Measurements from ENCODE around the gene TGFB1.

Gene TGFB1

DNA sequence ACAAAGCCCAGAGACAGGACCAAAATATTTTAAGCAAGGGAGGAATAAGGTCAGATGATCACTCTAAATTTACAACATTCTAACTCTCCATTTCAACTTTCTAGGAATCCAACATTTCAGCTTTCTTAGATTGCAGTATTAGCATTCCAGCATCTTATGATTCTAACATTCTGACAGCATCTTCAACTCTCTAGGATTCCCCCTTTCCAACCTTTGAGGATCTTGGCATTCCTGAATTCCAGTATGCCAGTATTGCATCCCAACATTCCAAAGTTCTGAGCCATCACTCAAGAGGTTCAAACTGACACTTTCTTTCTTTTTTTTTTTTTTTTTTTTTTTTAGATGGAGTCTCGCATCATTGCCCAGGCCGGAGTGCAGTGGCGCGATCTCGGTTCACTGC lies 13.8 kb downstream of the TGFB1 start:
- DNase-seq: no peak

DNA sequence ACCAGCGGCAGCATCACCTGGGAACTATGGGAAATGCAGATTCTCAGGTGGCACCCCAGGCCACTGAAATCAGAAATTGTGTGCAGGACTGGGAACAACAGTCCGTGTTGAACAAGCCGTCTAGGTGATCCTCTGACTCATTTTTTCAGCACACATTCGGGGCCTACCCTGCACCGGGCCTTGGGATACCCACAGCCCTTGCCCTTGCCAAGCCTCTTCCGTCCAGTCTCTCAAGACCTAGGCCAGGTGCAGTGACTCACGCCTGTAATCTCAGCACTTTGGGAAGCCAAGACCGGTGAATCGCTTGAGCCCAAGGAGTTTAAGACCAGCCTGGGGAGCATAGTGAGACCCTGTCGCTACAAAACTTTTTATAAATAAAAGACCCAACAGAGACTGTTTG lies 18.3 kb downstream of the TGFB1 start:
- no peak for DNase-seq

DNA sequence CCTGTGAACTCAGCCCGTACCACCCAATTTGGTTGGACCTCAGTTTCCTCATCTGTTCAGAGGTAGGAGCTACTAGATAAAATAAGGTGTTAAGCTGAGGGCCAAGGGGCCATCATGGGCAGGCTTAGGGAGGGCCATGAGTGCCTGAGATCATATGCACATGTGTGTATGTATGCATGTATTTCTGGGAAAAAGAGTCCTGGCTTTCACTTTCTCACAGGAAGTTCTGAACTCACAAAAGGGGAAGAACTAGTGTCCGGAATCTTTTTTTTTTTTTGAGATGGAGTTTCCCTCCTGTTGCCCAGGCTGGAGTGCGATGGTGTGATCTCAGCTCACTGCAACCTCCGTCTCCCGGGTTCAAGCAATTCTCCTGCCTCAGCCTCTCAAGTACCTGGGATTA lies 18.9 kb downstream of the TGFB1 start:
- DNase-seq: no peak

DNA sequence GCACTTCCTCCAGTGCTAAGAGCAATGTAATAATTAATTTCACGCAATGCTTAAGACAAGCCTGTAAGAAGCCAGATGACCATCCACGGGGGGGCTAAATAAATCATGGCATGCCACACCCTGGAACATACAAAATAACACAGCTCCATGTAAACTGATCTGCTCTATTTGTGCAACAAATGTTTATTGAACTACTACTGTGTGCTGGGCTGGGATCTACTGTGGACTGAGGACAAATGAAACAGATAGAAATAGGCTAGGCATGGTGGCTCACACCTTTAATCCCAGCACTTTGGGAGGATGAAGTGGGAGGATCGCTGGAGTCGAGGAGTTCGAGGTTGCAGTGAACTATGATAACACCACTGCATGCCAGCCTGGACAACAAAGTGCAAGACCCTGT lies 21.3 kb downstream of the TGFB1 start:
- no peak for DNase-seq

- no peak for DNase-seq
Observed at GRCh38 chr19:41332000-41332399, 21.7 kb downstream of the TGFB1 start.

- DNase-seq: no peak
Observed at GRCh38 chr19:41330946-41331678, 22.6 kb downstream of the TGFB1 start.

DNA sequence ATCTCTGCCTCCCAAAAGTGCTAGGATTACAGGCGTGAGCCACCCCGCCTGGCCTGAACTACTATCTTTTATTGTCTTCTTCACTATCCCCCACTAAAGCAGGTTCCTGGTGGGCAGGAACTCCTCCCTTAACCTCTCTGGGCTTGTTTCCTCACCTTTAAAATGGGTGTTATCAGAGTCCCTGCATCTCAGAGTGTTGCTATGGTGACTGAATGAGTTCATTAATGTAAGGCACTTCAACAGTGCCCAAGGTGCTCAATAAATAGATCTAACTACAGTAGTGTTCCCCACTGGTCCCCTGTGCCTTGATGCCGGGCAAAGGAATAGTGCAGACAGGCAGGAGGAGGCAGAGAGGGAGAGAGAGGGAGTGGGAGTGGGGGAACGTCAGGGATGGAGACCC lies 23.2 kb downstream of the TGFB1 start:
- DNase-seq: no peak

GRCh38 chr19:41328842-41329225 lies 24.9 kb downstream of the TGFB1 start:
- DNase-seq: no peak

DNA sequence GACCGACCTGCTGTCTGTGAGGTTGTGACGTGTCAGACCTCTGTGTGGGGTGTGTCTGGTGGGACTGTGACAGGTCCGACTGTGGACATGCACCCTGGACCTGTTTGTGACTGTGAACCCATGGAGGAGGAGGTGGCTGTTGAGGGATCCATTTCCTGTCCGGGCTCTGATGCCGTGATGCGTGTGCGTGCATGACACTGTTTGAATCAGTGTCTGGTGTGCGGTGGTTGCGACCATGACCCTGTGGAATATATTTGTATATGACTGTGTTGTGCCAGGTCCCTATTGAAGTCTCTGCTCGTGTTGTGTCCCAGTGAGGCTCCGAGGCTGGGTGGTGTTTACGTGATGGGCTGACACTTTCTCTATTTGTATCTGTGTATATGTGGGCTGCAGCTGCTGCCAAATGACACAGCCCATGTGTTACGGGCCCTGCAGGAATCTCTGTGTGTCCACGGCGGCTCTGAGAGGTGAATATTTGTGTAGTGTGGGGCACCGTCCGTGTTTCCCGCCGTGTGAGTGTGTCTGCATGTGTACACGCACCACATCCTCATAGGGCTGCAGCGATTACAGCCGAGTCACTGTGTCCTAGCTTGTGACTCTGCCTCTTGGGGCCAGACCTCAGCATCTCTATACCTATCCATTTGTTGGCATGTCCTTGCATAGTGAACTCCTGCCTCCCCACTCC lies 25.4 kb downstream of the TGFB1 start:
- no peak for DNase-seq

DNA sequence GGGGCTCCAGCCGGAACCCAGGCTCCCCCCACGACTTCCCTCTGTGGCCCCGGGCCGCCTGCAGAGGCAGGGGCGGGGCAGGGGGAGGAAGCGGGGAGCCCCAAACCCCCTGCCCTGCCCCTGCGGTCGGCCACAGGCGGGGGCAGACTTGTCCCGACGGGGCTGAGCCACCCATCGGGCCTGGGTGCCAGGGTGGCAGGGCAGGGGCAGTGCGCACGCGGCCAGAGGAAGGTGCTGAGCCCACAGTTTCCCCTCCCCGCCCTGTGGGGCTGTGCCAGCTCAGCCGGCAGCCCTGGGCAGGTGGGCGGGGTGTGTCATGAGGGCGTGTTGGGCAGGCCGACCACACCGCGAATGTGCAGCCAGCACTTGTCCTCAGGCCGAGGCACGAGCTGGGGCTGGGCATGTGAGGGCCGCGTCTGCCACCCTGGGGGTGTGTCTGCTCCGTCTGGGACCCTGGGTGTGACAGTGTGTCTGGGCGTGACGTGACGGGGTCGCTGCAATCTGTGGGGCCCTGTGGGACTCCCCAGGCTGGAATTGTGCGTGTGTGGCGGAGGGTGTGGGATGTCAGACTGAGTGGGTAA lies 26.1 kb downstream of the TGFB1 start:
- no peak for DNase-seq

GRCh38 chr19:41327076-41327575 lies 26.6 kb downstream of the TGFB1 start:
- DNase-seq: no peak

GRCh38 chr19:41325947-41326706 lies 27.6 kb downstream of the TGFB1 start:
- DNase-seq: no peak

- no peak for DNase-seq
Observed at GRCh38 chr19:41325640-41325946, 28.1 kb downstream of the TGFB1 start.

- no peak for DNase-seq
Observed at GRCh38 chr19:41324921-41325639, 28.6 kb downstream of the TGFB1 start.

GRCh38 chr19:41324231-41324702 lies 29.5 kb downstream of the TGFB1 start:
- no peak for DNase-seq

DNA sequence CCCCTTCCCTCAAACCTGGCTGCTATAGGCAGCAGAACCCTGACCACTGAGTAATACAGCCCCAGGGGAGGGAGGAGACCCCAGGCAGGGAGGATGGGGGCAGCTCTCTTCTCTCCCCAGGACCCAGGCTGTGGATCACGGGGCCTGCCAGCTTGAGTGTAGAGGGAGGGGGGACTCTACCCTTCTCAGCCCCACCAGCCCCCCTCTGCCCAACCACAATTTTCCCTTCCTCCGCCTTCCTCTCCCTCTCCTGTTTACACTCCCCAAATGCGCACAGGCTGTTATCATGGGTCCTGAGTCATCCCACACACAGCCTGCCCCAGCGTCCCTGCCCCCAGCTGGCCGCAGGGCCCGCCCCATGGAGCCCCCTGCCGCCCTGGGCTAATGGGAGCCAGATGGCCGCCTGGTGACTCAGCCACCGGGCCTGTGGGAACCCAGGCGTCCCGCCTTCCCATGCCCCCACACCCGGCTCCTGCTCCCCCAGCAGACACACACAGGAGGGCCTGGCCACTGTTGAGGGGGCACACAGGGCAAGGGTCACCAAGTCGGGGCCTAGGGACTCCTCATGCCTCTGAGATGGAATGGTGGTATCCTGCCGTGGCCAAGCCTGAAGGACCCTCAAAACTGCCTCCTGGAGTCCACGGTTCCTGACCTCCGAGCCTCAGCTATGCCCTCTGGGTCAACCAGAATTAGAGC lies 30.1 kb downstream of the TGFB1 start:
- DNase-seq: no peak

DNA sequence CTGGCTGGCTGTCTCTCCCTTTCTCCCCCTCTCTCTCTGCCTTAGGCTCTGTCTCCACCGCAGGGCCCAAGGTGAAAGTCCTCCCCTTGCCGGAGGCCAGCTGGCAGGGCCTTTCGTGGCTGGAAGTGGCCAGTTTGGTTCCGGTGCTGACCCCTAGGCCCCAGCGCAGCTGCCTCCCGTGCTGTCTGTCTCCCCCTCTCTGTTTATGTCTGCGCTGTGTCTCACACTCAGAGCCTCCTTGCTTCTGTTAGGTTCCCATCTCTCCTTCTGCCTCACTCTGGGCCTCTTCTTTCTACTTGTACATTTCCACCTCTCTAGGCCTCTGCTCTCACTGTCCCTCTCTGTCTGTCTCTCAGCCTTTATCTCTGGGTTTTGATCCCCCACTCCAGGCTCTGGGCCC lies 30.7 kb downstream of the TGFB1 start:
- no peak for DNase-seq

DNA sequence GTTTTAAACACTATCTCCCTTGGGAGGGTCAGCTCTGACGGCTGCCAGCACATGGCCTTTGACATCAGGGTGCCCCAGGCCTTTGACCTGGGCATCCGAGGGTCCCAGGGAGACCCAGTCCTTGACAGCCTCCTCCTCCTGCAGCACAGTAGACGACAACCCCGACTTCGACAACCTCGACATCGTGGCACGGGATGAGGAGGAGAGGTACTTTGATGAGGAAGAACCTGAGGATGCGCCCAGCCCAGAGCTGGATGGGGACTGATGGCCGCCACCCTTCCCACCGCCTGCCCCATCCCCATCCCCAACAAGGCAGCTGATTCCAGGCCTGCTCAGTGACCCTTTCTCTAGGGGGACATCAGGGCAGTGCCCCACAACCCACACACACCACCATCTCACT lies 31.3 kb downstream of the TGFB1 start:
- no peak for DNase-seq

DNA sequence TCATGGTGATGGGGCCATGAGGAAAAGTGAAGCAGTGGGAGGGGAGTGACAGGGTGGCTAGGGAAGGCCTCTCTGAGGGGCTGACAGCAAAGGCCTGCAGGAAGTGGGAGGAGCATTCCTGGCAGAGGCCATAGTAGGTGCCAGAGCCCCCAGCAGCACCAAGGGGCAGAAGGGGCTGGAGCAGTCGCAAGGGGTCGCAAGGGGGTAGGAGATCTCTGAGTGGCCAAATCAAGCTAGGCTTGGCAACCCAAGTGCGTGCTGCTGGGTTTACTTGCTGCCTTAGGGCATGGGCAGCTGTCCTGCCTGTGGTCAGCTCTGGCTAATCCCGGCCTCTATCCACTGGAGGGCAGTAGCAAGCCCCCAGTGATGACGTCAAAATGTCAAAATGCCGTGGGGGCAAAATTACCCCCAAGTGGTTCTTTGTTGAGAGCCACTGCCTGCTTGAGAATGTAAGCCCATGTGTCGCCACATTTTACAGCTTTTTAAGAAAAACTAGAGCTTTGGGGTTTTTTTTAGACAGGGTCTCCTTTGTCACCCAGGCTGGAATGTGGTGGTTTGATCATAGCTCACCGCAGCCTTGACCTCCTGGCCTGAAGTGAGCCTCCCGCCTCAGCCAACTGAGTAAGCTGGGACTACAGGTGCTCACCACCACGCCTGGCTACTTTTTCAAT lies 32.0 kb downstream of the TGFB1 start:
- peak; percentile 18 to 33 for DNase-seq

- DNase-seq: no peak
Observed at GRCh38 chr19:41321204-41321599, 32.5 kb downstream of the TGFB1 start.

GRCh38 chr19:41320568-41320967 lies 33.2 kb downstream of the TGFB1 start:
- DNase-seq: no peak

- no peak for DNase-seq
Observed at GRCh38 chr19:41320185-41320518, 33.6 kb downstream of the TGFB1 start.
